ENCODE results near the gene SLC44A1. TPM values are rescaled to one million over a fixed set of nuclear protein-coding genes. Genes with fewer than 3 reads are reported as not detected.

The SLC44A1 gene
- polyA plus RNA-seq, 2 of the 4 experiments (the other 2 are of a cell fraction): 19.6 to 27.2 TPM

DNA sequence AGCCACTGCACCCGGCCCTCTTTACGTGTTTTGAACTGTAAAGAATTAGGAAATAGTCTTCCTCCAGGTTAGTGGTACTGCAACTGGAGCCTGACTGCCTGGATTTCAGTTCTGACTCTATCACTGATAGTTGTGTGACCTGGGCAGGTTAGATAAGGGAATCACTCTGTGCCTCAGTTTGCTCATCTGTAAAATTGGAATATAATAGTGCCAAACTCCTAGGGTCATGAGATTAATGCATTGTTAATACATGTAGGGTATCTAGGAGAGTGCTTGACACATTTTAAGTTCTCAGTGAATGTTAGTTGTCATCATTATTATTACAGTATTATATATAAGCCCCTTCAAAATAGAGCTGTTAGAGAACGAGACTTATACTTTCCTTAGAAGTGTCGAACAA lies 130.9 kb downstream of the SLC44A1 start:
- Histone ChIP-seq H3K4me1 (peaks cover 5% of the 10 kb centered on the region; the same call in 1 of the 3 replicates), H3K4me3 (no peak overlapping the region), H3K9me3 (no peaks in the 10 kb centered on the region), H3K4me2 (no peak overlapping the region), H3K27ac (no peak overlapping the region)
- DNase-seq (ENCODE audit: low read depth in 1 of 2, low spot score in 1 of 2) (no peak), ATAC-seq (no peak), FAIRE-seq (no peak)
- ChIA-PET POLR2A (no interaction called here), CTCF (no interaction called here)
- WGBS (ENCODE audit: missing lambda C conversion rate): 98% methylated on average over 4 of the region's 4 CpGs
- TF ChIP-seq POLR2A (IDR thresholded peaks at IDR 0.05; ENCODE audit: low read length): no peak

DNA sequence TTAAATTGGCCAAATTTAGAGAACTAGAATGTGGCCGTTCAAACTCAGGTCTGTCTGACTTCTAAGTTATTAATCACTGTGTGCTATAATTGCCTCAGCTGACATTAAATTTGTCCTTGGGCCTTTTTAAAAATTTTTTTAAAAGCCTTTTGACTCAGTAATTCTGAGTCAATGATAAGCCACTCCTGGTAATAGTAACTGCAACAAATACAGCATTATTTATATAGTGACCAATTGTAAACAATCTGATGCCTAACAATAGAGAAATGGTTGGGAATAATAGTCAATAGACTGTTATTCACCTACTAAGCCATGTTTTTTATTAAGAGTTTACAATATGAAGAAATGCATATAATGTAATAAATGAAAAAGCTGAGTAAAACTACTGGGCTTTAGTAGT lies 132.4 kb downstream of the SLC44A1 start:
- peak in 1 of 2 experiments; percentile 44; a peak in 1 of 6 replicates for ATAC-seq
- CTCF ChIA-PET: no interaction called here
- no peak overlapping the region for H3K4me3 ChIP-seq
- peaks cover 5% of the 10 kb centered on the region; the same call in 1 of the 3 replicates for H3K4me1 ChIP-seq
- TF ChIP-seq, protein P1, sequence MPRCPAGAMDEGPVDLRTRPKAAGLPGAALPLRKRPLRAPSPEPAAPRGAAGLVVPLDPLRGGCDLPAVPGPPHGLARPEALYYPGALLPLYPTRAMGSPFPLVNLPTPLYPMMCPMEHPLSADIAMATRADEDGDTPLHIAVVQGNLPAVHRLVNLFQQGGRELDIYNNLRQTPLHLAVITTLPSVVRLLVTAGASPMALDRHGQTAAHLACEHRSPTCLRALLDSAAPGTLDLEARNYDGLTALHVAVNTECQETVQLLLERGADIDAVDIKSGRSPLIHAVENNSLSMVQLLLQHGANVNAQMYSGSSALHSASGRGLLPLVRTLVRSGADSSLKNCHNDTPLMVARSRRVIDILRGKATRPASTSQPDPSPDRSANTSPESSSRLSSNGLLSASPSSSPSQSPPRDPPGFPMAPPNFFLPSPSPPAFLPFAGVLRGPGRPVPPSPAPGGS (IDR thresholded peaks at IDR 0.05): no peak
- TF ChIP-seq FOSL2 (IDR thresholded peaks at IDR 0.05): no peak
- peak; percentile 21 for TF ChIP-seq FOSL2 (CRISPR knock-in tag; IDR thresholded peaks at IDR 0.05)
- no peak for TF ChIP-seq CHD2 (IDR thresholded peaks at IDR 0.05; ENCODE audit: low read length, partially characterized antibody)
- H3K4me2 ChIP-seq: no peak overlapping the region
- DNase-seq (ENCODE audit: low read depth in 1 of 2, low spot score in 1 of 2): peak in 1 of 2 experiments; percentile 7
- H3K9me3 ChIP-seq: no peaks in the 10 kb centered on the region
- no peak overlapping the region for H3K27ac ChIP-seq
- 68% methylated on average over 1 of the region's 1 CpG for WGBS (ENCODE audit: missing lambda C conversion rate)
- FAIRE-seq: no peak
- POLR2A ChIA-PET: no interaction called here

DNA sequence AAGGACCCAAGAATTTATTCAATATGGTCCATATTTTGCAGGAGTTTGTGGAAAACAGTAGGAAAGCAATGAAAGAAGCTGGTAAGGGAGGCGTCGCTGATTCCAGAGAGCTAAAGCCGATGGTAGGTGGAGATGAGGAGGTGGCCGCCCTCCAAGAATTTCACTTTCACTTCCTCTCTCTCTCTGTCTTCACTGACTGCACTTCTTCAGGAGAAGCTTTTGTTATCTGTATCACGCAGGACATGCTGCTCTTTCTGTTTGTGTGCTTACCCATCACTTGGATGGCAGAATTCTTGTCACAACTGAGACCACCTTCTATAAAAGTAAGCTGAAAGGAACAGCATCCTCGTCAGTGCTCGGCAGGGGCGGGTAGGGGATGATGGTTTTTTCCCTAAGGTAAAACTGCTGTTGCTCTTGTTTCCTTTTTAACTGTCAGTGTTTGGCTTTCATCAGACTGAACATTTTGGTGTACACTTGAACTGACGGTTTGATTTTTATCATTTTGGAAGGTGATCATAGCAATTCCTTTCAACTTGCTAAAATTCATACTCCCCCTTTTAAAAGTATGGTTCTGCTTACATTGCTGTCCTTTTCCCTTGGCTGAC lies 141.0 kb downstream of the SLC44A1 start:
- H3K27ac ChIP-seq: no peak overlapping the region
- WGBS (ENCODE audit: missing lambda C conversion rate): 86% methylated on average over 9 of the region's 9 CpGs
- H3K4me2 ChIP-seq: no peak overlapping the region
- H3K4me1 ChIP-seq: no peaks in the 10 kb centered on the region
- ATAC-seq (no peak), DNase-seq (ENCODE audit: low read depth in 1 of 2, low spot score in 1 of 2) (no peak), FAIRE-seq (no peak)
- H3K9me3 ChIP-seq: no peaks in the 10 kb centered on the region
- ChIA-PET POLR2A (no interaction called here), CTCF (interaction anchor here (0.6 to 3.0 kb wide), 3 partner anchors 30 to 225 kb away, joined by 3 to 14 read pairs (median 3); no protein-coding TSS in a partner anchor)
- TF ChIP-seq RNF2 (IDR thresholded peaks at IDR 0.05; ENCODE audit: borderline replicate concordance, low read depth) (no peak), JUN (IDR thresholded peaks at IDR 0.05) (no peak), TP53 (CRISPR knock-in tag; IDR thresholded peaks at IDR 0.05) (no peak), ZSCAN20 (CRISPR knock-in tag; IDR thresholded peaks at IDR 0.05) (no peak), NR3C1 (IDR thresholded peaks at IDR 0.05) (no peak), EHMT2 (IDR thresholded peaks at IDR 0.05; ENCODE audit: low read depth) (no peak), TFCP2L1 (CRISPR knock-in tag; IDR thresholded peaks at IDR 0.05) (no peak), MYC (IDR thresholded peaks at IDR 0.05; ENCODE audit: borderline replicate concordance, low read length) (no peak), RAD21 (conservative IDR thresholded peaks at IDR 0.05 in 1 of 2, IDR thresholded peaks at IDR 0.05 in 1 of 2) (no peak), CHD4 (IDR thresholded peaks at IDR 0.05; ENCODE audit: borderline replicate concordance) (no peak), CEBPB (IDR thresholded peaks at IDR 0.05) (no peak), POLR2AphosphoS2 (conservative IDR thresholded peaks at IDR 0.05; ENCODE audit: low read length) (no peak), EP300 (IDR thresholded peaks at IDR 0.05) (no peak), ZC3H11A (IDR thresholded peaks at IDR 0.05) (no peak)
- TF ChIP-seq, protein P2, sequence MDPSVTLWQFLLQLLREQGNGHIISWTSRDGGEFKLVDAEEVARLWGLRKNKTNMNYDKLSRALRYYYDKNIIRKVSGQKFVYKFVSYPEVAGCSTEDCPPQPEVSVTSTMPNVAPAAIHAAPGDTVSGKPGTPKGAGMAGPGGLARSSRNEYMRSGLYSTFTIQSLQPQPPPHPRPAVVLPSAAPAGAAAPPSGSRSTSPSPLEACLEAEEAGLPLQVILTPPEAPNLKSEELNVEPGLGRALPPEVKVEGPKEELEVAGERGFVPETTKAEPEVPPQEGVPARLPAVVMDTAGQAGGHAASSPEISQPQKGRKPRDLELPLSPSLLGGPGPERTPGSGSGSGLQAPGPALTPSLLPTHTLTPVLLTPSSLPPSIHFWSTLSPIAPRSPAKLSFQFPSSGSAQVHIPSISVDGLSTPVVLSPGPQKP (IDR thresholded peaks at IDR 0.05; ENCODE audit: low read depth, low read length): no peak
- TF ChIP-seq, protein P3, sequence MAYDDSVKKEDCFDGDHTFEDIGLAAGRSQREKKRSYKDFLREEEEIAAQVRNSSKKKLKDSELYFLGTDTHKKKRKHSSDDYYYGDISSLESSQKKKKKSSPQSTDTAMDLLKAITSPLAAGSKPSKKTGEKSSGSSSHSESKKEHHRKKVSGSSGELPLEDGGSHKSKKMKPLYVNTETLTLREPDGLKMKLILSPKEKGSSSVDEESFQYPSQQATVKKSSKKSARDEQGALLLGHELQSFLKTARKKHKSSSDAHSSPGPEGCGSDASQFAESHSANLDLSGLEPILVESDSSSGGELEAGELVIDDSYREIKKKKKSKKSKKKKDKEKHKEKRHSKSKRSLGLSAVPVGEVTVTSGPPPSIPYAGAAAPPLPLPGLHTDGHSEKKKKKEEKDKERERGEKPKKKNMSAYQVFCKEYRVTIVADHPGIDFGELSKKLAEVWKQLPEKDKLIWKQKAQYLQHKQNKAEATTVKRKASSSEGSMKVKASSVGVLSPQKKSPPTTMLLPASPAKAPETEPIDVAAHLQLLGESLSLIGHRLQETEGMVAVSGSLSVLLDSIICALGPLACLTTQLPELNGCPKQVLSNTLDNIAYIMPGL (CRISPR knock-in tag; IDR thresholded peaks at IDR 0.05; ENCODE audit: borderline replicate concordance): no peak
- TF ChIP-seq, protein P4, sequence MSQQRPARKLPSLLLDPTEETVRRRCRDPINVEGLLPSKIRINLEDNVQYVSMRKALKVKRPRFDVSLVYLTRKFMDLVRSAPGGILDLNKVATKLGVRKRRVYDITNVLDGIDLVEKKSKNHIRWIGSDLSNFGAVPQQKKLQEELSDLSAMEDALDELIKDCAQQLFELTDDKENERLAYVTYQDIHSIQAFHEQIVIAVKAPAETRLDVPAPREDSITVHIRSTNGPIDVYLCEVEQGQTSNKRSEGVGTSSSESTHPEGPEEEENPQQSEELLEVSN (IDR thresholded peaks at IDR 0.05; ENCODE audit: borderline replicate concordance, low read depth): no peak
- TF ChIP-seq, protein P5, sequence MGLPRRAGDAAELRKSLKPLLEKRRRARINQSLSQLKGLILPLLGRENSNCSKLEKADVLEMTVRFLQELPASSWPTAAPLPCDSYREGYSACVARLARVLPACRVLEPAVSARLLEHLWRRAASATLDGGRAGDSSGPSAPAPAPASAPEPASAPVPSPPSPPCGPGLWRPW (IDR thresholded peaks at IDR 0.05): no peak
- TF ChIP-seq, protein P1 (IDR thresholded peaks at IDR 0.05): no peak
- H3K4me3 ChIP-seq: no peak overlapping the region
